DOHH2 (cell line): Measurements from ENCODE around the gene SCYGR3.

Experiments used
- H3F3A ChIP-seq: fragments of 200-600 bp; sonication (generic), shearing (Covaris generic); 2 replicates; pipeline ENCODE4 v1.6.0; 2016; ENCODE audit warnings: antibody characterized with exemption, mild to moderate bottlenecking; ENCODE audit not compliant: control insufficient read depth, insufficient read depth
- H3K27ac ChIP-seq: fragments of 200-600 bp; sonication (generic); 2 replicates; pipeline ENCODE4 v1.5.1; 2014; ENCODE audit warnings: low read depth, mild to moderate bottlenecking, low read length, moderate library complexity
- H3K27me3 ChIP-seq: fragments of 200-600 bp; sonication (generic); 2 replicates; pipeline ENCODE4 v1.6.1; 2014; ENCODE audit warnings: mild to moderate bottlenecking, low read length, mixed read lengths; ENCODE audit not compliant: control insufficient read depth
- H3K36me3 ChIP-seq: fragments of 200-600 bp; sonication (generic); 2 replicates; pipeline ENCODE4 v1.6.1; 2014; ENCODE audit warnings: mild to moderate bottlenecking, low read length, moderate library complexity, mixed read lengths; ENCODE audit not compliant: control insufficient read depth
- H3K4me1 ChIP-seq: fragments of 200-600 bp; sonication (generic); 2 replicates; pipeline ENCODE4 v1.6.1; 2014; ENCODE audit warnings: mild to moderate bottlenecking, low read length, mixed read lengths; ENCODE audit not compliant: control insufficient read depth
- H3K4me2 ChIP-seq: fragments of 200-600 bp; sonication (generic); 2 replicates; pipeline ENCODE4 v1.6.0; 2014; ENCODE audit warnings: mild to moderate bottlenecking, low read length, moderate library complexity
- H3K4me3 ChIP-seq: fragments of 200-600 bp; sonication (generic); 2 replicates; pipeline ENCODE4 v1.5.1; 2014; ENCODE audit warnings: mild to moderate bottlenecking, low read length, mixed read lengths
- H3K79me2 ChIP-seq: fragments of 200-600 bp; sonication (generic); 2 replicates; pipeline ENCODE4 v1.6.1; 2014; ENCODE audit warnings: mild to moderate bottlenecking, low read length, mixed read lengths; ENCODE audit not compliant: control insufficient read depth
- H3K9me2 ChIP-seq: fragments of 200-600 bp; sonication (generic); replicated peaks from 2 replicates; pipeline ENCODE4 v1.6.1; 2014; ENCODE audit warnings: mild to moderate bottlenecking, low read length, mixed read lengths; ENCODE audit not compliant: control insufficient read depth
- H3K9me3 ChIP-seq: fragments of 200-600 bp; sonication (generic); 2 replicates; pipeline ENCODE4 v1.6.1; 2014; ENCODE audit warnings: antibody characterized with exemption, low read length, mixed read lengths; ENCODE audit not compliant: control insufficient read depth, insufficient read depth
- H4K20me1 ChIP-seq: fragments of 200-600 bp; sonication (generic); 2 replicates; pipeline ENCODE4 v1.6.0; 2014; ENCODE audit warnings: low read depth, mild to moderate bottlenecking, antibody characterized with exemption, low read length, moderate library complexity; ENCODE audit not compliant: control insufficient read depth, insufficient read depth
- CTCF ChIP-seq: fragments of 200-600 bp; sonication (generic); IDR thresholded peaks from one replicate; pipeline ENCODE4 v1.5.1; 2014; ENCODE audit warnings: antibody characterized with exemption, mild to moderate bottlenecking, low read depth, low read length; ENCODE audit not compliant: poor library complexity, severe bottlenecking
- EZH2phosphoT487 ChIP-seq: fragments of 200-600 bp; sonication (generic); IDR thresholded peaks from 2 replicates; pipeline ENCODE4 v1.6.1; 2017; ENCODE audit warnings: borderline replicate concordance, mild to moderate bottlenecking, antibody characterized with exemption, low read length, moderate library complexity, mixed read lengths

The SCYGR3 gene

GRCh38 chr2:227592694-227593387, 21.8 kb downstream of the SCYGR3 start:
- Histone ChIP-seq H3K36me3 (no peaks in the 10 kb centered on the region), H3K27me3 (no peaks in the 10 kb centered on the region), H3K4me1 (no peaks in the 10 kb centered on the region), H3K4me2 (no peak overlapping the region), H3K9me3 (no peaks in the 10 kb centered on the region), H3K27ac (no peak overlapping the region), H3K9me2 (no peaks in the 10 kb centered on the region), H3K4me3 (no peak overlapping the region), H3F3A (no peaks in the 10 kb centered on the region), H3K79me2 (no peaks in the 10 kb centered on the region), H4K20me1 (no peaks in the 10 kb centered on the region)
- TF ChIP-seq CTCF (no peak), EZH2phosphoT487 (no peak)

- TF ChIP-seq CTCF (no peak), EZH2phosphoT487 (no peak)
- no peaks in the 10 kb centered on the region for H3K4me1 ChIP-seq
- no peak overlapping the region for H3K27ac ChIP-seq
- H3K4me3 ChIP-seq = no peak overlapping the region
- no peaks in the 10 kb centered on the region for H3K36me3 ChIP-seq
- no peak overlapping the region for H3K4me2 ChIP-seq
- H3K9me3 ChIP-seq = peaks cover 8% of the 10 kb centered on the region
- H4K20me1 ChIP-seq = no peaks in the 10 kb centered on the region
- no peaks in the 10 kb centered on the region for H3K79me2 ChIP-seq
- H3K27me3 ChIP-seq = peaks cover 5% of the 10 kb centered on the region; the same call in 1 of the 2 replicates
- H3K9me2 ChIP-seq = no peaks in the 10 kb centered on the region
- H3F3A ChIP-seq = no peaks in the 10 kb centered on the region
Measured at GRCh38 chr2:227582369-227582768, 32.3 kb downstream of the SCYGR3 start.

- H3K4me2 ChIP-seq = no peak overlapping the region
- no peak overlapping the region for H3K4me3 ChIP-seq
- H3K4me1 ChIP-seq = no peaks in the 10 kb centered on the region
- H3K79me2 ChIP-seq = no peaks in the 10 kb centered on the region
- no peaks in the 10 kb centered on the region for H3F3A ChIP-seq
- TF ChIP-seq EZH2phosphoT487 (no peak), CTCF (no peak)
- H3K27ac ChIP-seq = no peak overlapping the region
- no peaks in the 10 kb centered on the region for H3K9me2 ChIP-seq
- no peaks in the 10 kb centered on the region for H3K36me3 ChIP-seq
- H3K27me3 ChIP-seq = peaks cover 8% of the 10 kb centered on the region; the same call in 1 of the 2 replicates
- H3K9me3 ChIP-seq = peaks cover 8% of the 10 kb centered on the region
- H4K20me1 ChIP-seq = no peaks in the 10 kb centered on the region
Measured at GRCh38 chr2:227579791-227580190, 34.8 kb downstream of the SCYGR3 start.
